Stimulated activated CD4-positive, alpha-beta T cell treated with anti-CD3 and anti-CD28 coated beads, Interleukin-1b, Interleukin-23, amount 100 ng/mL, for 24 hours (primary cell): ENCODE data around the gene CA10.

ENCODE experiments used
- DNase-seq, 4 experiments: peaks; one replicate each; pipeline ENCODE4 v3.0.0-alpha.2; 2020; ENCODE audit warnings: low read depth in 4 of 4, low spot score in 1 of 4

Gene CA10

GRCh38 chr17:51652529-51652928, 506.0 kb downstream of the CA10 start:
- no peak for DNase-seq

- DNase-seq, result no peak
These were observed 506.8 kb downstream of the CA10 start for GRCh38 chr17:51651513-51652298.

GRCh38 chr17:51650772-51651171, 507.7 kb downstream of the CA10 start:
- DNase-seq, result no peak

GRCh38 chr17:51650202-51650601, 508.3 kb downstream of the CA10 start:
- DNase-seq, result no peak

GRCh38 chr17:51647826-51648225, 510.7 kb downstream of the CA10 start:
- DNase-seq, result no peak

- DNase-seq, result no peak
These were observed 511.4 kb downstream of the CA10 start for GRCh38 chr17:51647067-51647466.

GRCh38 chr17:51646539-51646938, 512.0 kb downstream of the CA10 start:
- no peak for DNase-seq

- no peak for DNase-seq
These were observed 513.5 kb downstream of the CA10 start for GRCh38 chr17:51645056-51645455.

GRCh38 chr17:51643702-51644490, 514.6 kb downstream of the CA10 start:
- DNase-seq, result no peak

GRCh38 chr17:51642029-51642428, 516.5 kb downstream of the CA10 start:
- no peak for DNase-seq

- DNase-seq, result no peak
These were observed 518.3 kb downstream of the CA10 start for GRCh38 chr17:51640108-51640622.

- DNase-seq, result no peak
These were observed 519.5 kb downstream of the CA10 start for GRCh38 chr17:51638971-51639370.

- DNase-seq, result no peak
These were observed 522.2 kb downstream of the CA10 start for GRCh38 chr17:51636291-51636690.

GRCh38 chr17:51630101-51630671, 528.3 kb downstream of the CA10 start:
- DNase-seq, result no peak

- DNase-seq, result no peak
These were observed 529.3 kb downstream of the CA10 start for GRCh38 chr17:51629232-51629631.

- no peak for DNase-seq
These were observed 530.7 kb downstream of the CA10 start for GRCh38 chr17:51627779-51628178.

GRCh38 chr17:51618476-51618875, 540.0 kb downstream of the CA10 start:
- DNase-seq, result no peak

GRCh38 chr17:51617986-51618385, 540.5 kb downstream of the CA10 start:
- no peak for DNase-seq

- DNase-seq, result no peak
These were observed 545.3 kb downstream of the CA10 start for GRCh38 chr17:51613255-51613654.

GRCh38 chr17:51612692-51613091, 545.8 kb downstream of the CA10 start:
- DNase-seq, result no peak

- DNase-seq, result no peak
These were observed 546.9 kb downstream of the CA10 start for GRCh38 chr17:51611585-51611984.

- DNase-seq, result no peak
These were observed 547.7 kb downstream of the CA10 start for GRCh38 chr17:51610834-51611233.
